Activated CD8-positive, alpha-beta memory T cell treated with anti-CD3 and anti-CD28 coated beads for 36 hours (primary cell): ENCODE data around the gene STEAP4. TPM values are rescaled to one million over a fixed set of nuclear protein-coding genes. Genes with fewer than 3 reads are reported as not detected.

ENCODE experiments used
- CTCF ChIA-PET: fragments of 350-600 bp; sonication (Branson Sonifier 250); formaldehyde crosslinking; loops from one replicate; lab custom pipeline; 2021; ENCODE audit warnings: antibody characterized with exemption; lab: Charles Lee
- POLR2A ChIA-PET: fragments of 350-600 bp; sonication (Branson Sonifier 250); formaldehyde crosslinking; loops from one replicate; lab custom pipeline; 2021; ENCODE audit warnings: antibody characterized with exemption; lab: Charles Lee
- total RNA-seq, 2 experiments: library from RNA; stranded (reverse); gene quantifications; one replicate each; pipeline ENCODE4 v1.2.3, GENCODE V29; 2021

Gene STEAP4
- total RNA-seq = not detected

GRCh38 chr7:88306590-88307048 is at the start of gene STEAP4:
STEAP4 (minus strand) TSS chr7:88306894; CDS start chr7:88284269, 22,625 bp downstream.
- CTCF ChIA-PET = no interaction called here
- POLR2A ChIA-PET = no interaction called here

DNA sequence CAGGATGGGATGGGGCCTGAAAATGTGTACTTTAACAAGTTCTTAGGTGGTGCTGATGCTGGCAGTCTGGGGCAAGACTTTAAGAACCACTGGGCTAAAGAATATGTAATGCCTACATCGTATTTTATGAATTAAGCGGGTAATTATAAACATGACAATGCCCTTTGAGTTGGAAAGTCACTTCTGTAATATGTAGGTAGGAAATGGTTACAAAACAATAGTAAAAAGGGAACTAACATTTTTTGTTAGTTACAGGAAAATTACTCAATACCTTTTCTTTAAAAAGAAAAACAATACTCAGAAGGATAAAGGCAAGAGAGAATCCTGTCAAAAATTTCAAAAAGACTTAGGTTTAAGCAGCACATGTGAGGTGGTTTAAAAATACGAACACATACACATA is 48.3 kb upstream of the STEAP4 start:
- ChIA-PET CTCF (no interaction called here), POLR2A (no interaction called here)

DNA sequence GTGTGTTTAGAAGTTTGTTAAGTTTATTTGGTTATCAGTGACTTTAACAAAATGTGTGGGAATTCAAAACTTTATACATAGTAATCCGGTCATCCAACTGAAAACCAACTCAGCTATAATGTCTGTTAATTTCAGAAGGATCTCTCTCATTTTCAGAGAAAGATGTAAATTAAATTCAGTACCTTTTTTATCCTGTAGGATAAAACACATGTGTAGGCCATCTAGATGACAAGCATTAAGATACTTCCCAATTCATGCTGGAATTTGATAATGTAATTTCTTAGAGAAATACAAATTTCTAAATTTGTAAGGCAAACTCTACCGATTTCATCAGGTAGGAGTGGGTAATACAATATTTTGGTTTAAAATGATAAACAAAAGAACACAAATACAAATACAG is 43.4 kb upstream of the STEAP4 start:
- POLR2A ChIA-PET = no interaction called here
- CTCF ChIA-PET = interaction anchor here (0.6 kb wide), 1 partner anchor 17 kb away, joined by 3 read pairs; no protein-coding TSS in a partner anchor

GRCh38 chr7:88347517-88347916 is 40.8 kb upstream of the STEAP4 start:
- POLR2A ChIA-PET = no interaction called here

GRCh38 chr7:88347090-88347489 is 40.4 kb upstream of the STEAP4 start:
- ChIA-PET CTCF (no interaction called here), POLR2A (no interaction called here)

More at GRCh38 chr7:88347517-88347916, 40.8 kb upstream of the STEAP4 start:
- CTCF ChIA-PET = no interaction called here

DNA sequence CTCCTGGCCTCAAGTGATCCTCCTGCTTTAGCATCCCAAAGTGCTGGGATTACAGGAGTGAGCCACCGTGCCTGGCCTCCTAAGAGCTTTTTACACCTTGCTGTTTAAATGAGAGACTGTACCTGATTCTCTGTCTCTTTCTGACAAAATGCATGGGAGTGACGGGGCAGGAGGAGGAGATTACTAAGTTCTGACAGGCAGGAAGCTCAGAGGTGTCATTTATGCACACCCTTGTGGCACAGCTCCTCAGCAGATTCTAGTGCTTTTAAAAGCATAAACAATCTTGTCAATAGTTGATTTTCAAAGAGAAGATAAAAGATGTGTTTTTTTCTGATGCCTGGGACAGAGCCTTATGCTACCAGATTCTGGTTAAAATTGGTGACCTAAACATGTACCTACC is 39.7 kb upstream of the STEAP4 start:
- CTCF ChIA-PET = no interaction called here
- POLR2A ChIA-PET = no interaction called here

- ChIA-PET POLR2A (no interaction called here), CTCF (interaction anchor here (0.9 kb wide), 1 partner anchor 56 kb away, joined by 3 read pairs; no protein-coding TSS in a partner anchor)
Measured at GRCh38 chr7:88344956-88345832, 38.5 kb upstream of the STEAP4 start.

DNA sequence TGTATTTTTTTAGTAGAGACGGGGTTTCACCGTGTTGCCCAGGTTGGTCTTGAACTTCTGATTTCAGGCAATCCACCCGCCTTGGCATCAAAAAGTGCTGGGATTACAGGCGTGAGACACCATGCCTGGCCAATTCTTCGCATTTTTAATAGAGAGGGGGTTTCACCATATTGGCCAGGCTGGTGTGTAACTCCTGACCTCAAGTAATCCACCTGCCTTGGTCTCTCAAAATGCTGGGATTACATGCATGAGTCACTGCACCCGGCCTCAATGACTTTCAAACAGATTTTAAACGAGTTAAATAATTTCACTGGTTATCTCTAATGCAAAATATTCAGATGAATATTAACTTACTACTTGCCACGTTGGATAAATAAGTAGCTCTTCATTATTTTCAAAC is 37.6 kb upstream of the STEAP4 start:
- CTCF ChIA-PET = no interaction called here
- POLR2A ChIA-PET = no interaction called here

DNA sequence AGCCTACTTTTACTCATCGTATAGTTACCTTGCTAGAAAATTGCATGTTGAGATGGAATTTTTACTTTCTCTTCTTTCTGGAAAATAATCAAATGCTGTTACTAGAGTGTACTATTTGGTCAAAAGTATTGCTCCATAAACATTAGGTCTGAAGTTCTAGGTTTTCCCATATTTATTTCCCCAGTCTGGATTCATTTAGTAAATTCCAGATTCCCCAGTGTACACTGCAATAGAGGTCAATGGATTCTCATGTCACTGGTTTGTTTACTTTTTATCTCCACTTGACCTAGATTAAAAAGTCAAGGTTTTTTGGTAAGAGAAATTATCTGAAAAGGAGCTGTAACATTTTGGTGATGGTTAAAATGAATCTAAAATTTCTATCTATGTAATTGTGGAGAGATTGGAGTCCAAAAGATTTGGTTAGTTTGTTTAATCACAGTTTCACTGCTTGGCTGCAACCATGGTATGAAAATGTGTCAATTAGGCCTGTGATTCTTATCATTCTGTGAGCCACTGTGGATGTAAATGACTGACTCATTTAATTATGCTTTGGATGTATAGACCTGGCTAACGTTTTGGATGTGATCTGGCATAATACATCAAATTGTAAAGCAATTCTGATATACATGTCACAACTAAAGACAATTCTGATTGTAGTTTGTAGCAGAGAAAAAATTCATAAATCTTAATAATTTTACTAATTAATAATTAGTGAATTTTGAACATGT is 32.7 kb upstream of the STEAP4 start:
- ChIA-PET POLR2A (no interaction called here), CTCF (no interaction called here)

GRCh38 chr7:88338503-88338902 is 31.8 kb upstream of the STEAP4 start:
- CTCF ChIA-PET = no interaction called here
- POLR2A ChIA-PET = no interaction called here

DNA sequence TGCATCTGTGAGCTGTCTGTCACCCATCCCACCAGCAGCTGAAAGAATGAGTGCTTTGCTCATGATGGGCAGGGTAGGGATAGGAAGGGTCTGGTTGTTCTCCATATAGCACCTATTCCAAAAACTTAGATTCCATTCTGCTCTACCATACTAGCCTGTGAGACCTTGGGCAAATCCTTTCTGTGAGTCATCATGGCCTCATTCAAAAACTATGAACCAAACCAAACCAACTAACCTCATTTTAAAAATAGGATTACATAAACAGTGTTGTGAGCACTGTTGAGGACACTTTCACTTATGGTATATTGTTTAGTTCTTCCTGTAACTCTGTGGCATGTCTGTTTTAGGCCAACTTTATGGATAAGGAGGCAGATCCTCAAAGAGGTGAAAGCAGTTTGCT is 30.9 kb upstream of the STEAP4 start:
- ChIA-PET CTCF (no interaction called here), POLR2A (no interaction called here)

DNA sequence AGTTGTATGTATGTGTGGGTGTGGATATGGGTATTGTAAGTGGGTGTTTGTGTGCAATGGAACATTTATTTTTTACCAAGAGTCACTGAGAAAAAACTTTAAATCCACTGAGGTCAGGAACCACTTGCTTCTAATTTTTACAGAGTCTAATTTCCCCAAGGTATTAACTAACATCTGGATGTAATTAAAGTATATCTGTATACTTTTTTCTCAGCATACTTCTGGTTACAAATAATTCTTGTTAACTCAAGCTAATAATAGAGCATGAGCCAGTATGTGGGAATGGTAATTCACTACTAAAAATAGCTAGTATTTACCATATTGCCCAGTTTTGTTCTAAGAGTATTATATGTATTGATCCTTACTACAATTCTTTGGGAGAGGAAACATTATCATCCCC is 24.6 kb upstream of the STEAP4 start:
- ChIA-PET POLR2A (no interaction called here), CTCF (no interaction called here)

DNA sequence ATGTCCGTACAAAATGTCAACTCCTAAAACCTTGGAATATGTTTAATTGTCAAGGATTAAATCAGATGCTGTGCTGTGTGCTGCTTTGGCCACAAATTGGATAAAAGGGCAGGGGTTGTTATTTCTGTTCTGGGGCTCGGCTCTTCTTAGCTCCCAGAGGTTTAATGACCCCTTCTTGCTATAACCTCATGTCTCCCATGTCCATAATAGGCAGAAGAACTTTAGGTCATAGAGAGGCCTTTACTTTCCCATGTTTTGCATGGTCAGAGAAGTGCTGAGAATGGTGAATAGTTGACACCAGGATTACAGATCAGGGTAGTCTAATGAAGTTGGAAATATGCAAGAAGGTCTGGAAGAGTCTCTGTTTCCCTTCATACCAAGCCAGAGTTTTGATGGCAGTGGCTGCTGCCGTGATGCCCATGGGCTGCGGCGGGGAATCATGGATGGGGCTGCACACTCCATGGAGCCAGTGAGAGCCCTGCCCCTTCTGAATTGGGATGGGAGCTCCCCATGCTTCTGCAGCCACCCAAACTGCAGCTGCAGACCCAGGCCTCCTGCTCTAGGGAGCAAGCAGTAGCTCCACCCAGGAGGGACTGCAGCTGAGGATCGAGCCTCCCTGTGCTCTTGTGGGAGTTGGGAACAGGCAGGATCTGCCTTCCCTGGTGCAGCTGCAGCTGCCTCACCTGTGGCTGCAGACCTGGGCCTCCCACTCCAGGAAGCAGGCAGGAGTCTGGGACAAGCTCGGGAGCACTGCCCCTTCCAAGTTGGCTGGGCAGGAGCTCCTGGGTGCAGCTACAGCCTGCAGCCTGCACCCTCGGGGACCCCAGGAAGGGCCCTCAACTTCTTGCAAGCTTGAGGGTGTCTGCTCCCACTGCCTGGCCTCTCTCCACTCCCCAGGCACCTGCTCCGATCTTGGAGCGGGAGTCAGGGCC is 23.1 kb upstream of the STEAP4 start:
- ChIA-PET CTCF (no interaction called here), POLR2A (no interaction called here)

- ChIA-PET POLR2A (no interaction called here), CTCF (no interaction called here)
Measured at GRCh38 chr7:88328787-88329186, 22.1 kb upstream of the STEAP4 start.

DNA sequence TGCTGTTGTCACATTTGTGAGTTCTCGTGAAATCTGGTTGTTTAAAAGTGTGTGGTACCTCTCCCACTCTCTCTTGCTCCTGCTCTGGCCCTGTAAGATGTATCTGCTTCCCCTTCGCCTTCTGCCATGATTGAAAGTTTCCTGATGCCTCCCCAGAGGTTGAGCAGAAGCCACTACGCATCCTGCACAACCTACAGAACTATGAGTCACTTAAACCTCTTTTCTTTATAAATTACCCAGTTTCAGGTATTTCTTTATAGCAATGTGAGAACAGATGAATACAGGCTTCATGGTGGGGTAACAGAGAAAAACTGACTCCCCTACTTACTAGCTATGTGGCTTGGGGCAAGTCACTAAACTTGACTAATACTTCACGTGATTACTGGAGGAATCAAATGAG is 18.0 kb upstream of the STEAP4 start:
- POLR2A ChIA-PET = no interaction called here
- CTCF ChIA-PET = no interaction called here

- POLR2A ChIA-PET = no interaction called here
- CTCF ChIA-PET = no interaction called here
Measured at GRCh38 chr7:88322151-88322550, 15.5 kb upstream of the STEAP4 start.

DNA sequence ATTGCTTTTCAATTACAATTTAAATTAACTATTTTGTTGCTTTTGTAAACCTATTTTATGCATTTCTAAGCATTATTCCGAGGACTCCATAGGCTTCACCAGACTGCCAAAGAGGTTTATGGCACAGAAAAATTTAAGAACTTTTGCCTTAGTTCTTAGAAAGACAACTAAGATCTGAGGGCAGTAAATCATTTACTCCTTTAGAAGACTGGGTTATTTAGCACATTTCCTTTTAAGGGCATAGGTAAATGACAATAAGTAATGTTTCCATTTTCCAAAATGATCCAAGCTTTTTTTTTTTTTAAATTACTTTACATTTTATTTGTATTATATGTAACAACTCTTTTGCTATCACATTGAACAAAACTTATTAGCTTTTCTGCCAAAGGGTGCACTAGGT is 15.0 kb upstream of the STEAP4 start:
- ChIA-PET CTCF (no interaction called here), POLR2A (no interaction called here)

DNA sequence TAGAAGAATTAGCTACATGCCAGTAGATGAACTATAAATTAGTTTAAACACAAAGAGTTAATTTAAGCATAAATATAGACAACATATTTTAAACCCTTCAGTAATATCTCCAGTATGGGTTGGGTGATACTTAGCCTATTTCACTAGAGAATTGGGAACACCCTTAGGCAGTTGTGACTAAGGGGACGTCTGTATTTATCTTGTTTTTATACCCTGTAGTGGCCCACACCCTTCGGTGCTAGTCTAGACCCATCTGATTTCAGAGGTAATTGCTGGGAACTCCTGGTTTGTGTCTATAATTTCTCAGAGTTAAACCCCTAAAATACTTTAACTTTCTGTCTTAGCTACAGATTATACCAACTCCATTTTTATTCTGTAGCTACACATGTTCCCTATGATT is 11.5 kb upstream of the STEAP4 start:
- POLR2A ChIA-PET = no interaction called here
- CTCF ChIA-PET = no interaction called here

- ChIA-PET POLR2A (no interaction called here), CTCF (no interaction called here)
Measured at GRCh38 chr7:88317422-88317821, 10.7 kb upstream of the STEAP4 start.

- POLR2A ChIA-PET = no interaction called here
- CTCF ChIA-PET = no interaction called here
Measured at GRCh38 chr7:88316456-88316855, 9.8 kb upstream of the STEAP4 start.
